Vagina (tissue), 2 donors: ENCODE measurements around the gene CES1.

Experiments
- POLR2A ChIP-seq, 2 donors: fragments of 450-650 bp; IDR thresholded peaks; one replicate each; pipeline ENCODE4 v1.6.1; 2017; ENCODE audit warnings: antibody characterized with exemption in 2 of 2, mild to moderate bottlenecking in 2 of 2, moderate library complexity in 2 of 2
- POLR2AphosphoS5 ChIP-seq, 2 donors: sonication (generic); formaldehyde crosslinking; IDR thresholded peaks; one replicate each; pipeline ENCODE4 v1.9.0; 2017; ENCODE audit warnings: antibody characterized with exemption in 2 of 2, mild to moderate bottlenecking in 2 of 2, low read depth in 1 of 2; ENCODE audit not compliant: insufficient read depth in 1 of 2
- TF ChIP-seq, protein P1 (sequence below), 3 experiments: fragments of 450-650 bp in 2 of 3; fragments of 200-600 bp in 1 of 3; sonication (generic) in 1 of 3; IDR thresholded peaks; one replicate each; pipeline ENCODE4 v1.5.1; 2017 to 2019; ENCODE audit warnings: antibody characterized with exemption in 3 of 3, mild to moderate bottlenecking in 2 of 3, moderate library complexity in 2 of 3

- TF ChIP-seq, protein P1, sequence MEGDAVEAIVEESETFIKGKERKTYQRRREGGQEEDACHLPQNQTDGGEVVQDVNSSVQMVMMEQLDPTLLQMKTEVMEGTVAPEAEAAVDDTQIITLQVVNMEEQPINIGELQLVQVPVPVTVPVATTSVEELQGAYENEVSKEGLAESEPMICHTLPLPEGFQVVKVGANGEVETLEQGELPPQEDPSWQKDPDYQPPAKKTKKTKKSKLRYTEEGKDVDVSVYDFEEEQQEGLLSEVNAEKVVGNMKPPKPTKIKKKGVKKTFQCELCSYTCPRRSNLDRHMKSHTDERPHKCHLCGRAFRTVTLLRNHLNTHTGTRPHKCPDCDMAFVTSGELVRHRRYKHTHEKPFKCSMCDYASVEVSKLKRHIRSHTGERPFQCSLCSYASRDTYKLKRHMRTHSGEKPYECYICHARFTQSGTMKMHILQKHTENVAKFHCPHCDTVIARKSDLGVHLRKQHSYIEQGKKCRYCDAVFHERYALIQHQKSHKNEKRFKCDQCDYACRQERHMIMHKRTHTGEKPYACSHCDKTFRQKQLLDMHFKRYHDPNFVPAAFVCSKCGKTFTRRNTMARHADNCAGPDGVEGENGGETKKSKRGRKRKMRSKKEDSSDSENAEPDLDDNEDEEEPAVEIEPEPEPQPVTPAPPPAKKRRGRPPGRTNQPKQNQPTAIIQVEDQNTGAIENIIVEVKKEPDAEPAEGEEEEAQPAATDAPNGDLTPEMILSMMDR (IDR thresholded peaks at IDR 0.05) = no peak
- TF ChIP-seq POLR2AphosphoS5 (IDR thresholded peaks at IDR 0.05; ENCODE audit: insufficient read depth in 1 of 2, low read depth in 1 of 2) = no peak
- no peak for TF ChIP-seq POLR2A (IDR thresholded peaks at IDR 0.05)
Observed at GRCh38 chr16:55856950-55857349, 24.1 kb upstream of the CES1 start.
